Activated naive CD4-positive, alpha-beta T cell (primary cell): ENCODE data around the gene MCM9.
A peak's percentile ranks its signal among the peaks of the same experiment; 100 is the strongest.
"Not testable (repeated sequence)": the region's sequence is repeated elsewhere in the genome, so short reads cannot be mapped to it uniquely, and the experiment has no call there.

Experiments
- DNase-seq, 4 experiments: peaks; one replicate each; lab custom pipeline; 2025; lab: John Stamatoyannopoulos, UW

The MCM9 gene

DNA sequence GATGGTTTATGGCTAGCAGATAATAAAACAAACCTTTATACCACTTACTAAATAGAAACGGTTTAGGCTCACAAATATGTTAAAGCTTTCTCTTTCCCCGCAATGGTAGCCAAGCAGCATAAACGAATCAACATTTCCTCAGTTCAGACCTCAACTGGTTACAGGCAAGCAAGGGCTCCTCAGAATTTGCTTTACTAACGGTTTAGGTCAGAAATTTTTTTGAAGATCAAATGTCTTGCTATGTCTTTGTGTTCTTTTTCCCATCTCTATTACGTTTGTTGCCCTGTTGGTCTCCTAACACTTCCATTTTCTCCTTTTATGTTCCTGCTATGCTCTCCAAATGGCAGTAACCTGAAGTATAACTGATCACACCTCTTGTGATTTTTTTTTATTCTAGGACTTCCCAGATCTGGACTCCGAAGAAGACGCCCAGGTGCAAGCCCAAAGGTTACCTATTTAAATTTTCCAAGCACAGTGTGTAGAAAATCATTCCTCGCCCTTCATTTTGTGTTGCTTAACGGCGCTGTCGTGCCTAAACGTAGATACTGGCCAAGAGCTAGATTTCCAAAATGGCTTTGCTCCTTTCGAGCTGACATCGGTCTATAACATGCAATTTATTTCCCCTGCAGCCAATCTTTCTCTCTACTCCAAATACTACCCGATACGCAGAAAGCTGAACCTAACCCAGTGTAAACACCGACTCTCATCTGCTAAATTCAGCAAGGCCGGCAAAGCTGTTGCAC is 41.7 kb downstream of the MCM9 start:
- DNase-seq = peak in 2 of 4 experiments; percentile 35 to 51

- no peak for DNase-seq
These were observed 42.5 kb downstream of the MCM9 start for GRCh38 chr6:118892355-118892991.

DNA sequence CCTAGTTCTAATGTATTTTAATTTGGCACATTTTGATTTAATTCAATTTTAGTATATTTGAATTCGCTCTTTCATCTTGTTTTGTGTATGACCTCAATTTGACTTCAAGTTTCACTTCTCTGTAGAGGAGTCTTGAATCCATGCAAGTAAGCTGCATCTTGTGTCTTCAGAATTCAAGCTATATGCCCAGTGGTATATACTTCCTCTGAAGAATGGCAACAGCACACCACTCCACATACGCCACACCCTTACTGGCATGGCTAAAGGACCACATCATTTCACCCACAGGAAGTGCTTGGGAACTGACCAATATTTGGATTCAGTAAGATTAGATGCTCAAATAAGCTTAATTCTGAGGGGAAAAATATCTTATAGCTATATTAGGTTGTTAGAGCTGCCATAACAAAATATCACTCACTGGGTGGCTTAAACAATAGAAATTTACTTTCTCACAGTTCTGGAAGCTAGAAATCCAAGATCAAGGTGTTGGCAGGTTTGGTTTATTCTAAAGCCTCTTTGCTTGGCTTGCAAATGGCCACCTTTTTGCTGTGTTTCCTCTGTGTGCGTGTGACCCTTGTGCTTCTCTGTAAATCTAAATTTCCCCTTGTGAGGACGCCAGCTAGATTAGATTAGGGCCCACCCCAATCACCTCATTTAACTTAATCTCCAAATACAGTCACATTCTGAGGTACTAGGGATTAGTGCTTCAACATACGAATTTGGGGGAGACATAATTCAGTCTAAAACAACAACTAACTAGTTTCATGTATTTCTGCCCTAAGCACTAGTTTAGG is 43.8 kb downstream of the MCM9 start:
- DNase-seq = no peak

DNA sequence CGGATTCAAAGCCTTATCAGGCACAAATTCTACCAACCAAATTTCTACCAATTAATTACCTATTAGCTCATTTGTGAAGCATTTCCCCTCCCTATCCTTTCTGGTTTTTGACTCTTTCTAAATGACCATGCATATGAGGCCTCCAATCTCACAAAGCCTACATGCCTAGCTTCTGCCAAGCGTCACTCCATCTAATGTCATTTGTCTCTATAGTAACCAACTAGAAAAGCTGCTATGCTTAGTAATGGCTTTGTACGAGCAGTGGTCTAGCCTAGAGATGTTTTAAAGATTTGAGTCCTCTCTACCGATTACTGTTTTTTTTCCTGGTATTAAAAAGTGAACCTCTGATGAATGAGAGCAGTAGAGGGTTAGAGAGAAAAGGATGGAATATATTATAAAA is 45.8 kb downstream of the MCM9 start:
- no peak for DNase-seq

DNA sequence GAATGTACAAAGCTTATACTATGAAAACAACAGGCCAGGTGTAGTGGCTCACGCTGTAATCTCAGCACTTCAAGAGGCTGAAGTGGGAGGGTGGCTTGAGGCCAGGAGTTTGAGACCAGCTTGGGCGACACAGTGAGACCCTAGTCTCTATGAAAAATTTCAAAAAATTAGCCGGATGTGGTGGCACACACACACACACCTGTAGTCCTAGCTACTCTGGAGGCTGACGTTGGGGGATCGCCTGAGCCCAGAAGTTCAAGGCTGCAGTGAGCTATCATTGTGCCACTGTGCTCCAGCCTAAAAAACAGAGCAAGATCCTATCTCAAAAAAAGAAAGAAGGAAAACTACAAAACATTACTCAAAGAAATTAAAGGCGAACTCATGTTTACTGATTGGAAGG is 48.3 kb downstream of the MCM9 start:
- DNase-seq = no peak

GRCh38 chr6:118882314-118882905 is 52.5 kb downstream of the MCM9 start:
- DNase-seq = no peak

DNA sequence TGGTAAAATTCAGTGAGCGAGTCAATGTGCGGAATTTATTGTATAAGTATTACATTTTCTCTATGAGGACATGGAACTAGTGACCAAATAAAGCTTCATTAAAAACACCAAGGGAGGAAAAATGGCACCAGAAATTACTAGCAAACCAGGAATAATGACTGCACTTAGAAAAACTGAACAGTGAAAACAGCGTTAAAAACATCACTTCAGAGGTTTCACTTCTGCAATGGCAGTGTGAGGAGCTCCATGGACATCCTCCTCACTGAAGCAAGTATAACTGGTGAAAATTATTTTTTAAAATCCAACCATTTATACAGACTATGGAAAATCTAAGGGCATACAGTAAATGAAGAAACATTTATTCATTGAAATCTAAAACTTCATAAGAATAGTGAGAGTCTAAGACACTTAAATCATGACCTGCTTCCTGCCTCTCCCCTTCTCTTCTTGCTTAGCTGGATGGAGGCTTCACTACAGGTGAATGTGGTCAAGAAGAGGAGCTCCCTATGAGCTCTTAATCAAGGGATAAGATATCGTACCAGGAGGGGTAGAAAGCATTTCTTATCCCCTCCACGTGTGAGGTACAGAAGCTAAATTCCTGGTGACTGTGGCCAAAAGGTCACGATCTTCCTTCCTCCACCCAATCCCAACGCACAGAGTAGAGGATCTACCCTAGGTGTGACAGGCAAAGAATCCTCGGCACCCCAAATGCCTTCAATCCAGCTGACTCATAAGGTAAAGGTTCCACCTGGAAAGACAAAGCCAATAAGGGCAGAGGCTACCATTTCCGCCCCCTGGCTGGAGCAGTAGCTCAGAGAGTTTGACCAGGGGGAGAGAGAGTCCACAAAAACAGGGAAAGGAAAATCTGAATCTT is 53.3 kb downstream of the MCM9 start:
- no peak for DNase-seq

GRCh38 chr6:118877806-118878205 is 57.2 kb downstream of the MCM9 start:
- no peak for DNase-seq

GRCh38 chr6:118876814-118877213 is 58.1 kb downstream of the MCM9 start:
- DNase-seq = no peak

GRCh38 chr6:118876198-118876597 is 58.8 kb downstream of the MCM9 start:
- DNase-seq = no peak

DNA sequence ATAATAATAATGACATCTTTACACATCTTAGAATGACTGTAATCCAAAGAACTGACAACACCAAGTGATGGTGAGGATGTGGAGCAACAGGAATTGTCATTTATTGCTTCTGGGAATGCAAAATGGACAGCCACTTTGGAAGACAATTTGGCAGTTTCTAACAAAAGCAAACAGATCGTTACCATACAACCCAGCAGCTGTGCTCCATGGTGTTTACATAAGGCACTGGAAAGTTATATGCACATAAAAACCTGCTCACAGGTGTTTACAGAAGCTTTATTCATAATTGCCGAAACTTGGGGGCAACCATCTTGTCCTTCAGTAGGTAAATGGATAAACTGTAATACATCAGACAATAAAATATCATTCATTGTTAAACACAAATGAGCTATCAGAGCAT is 59.3 kb downstream of the MCM9 start:
- DNase-seq = no peak

GRCh38 chr6:118873239-118873638 is 61.7 kb downstream of the MCM9 start:
- no peak for DNase-seq

DNA sequence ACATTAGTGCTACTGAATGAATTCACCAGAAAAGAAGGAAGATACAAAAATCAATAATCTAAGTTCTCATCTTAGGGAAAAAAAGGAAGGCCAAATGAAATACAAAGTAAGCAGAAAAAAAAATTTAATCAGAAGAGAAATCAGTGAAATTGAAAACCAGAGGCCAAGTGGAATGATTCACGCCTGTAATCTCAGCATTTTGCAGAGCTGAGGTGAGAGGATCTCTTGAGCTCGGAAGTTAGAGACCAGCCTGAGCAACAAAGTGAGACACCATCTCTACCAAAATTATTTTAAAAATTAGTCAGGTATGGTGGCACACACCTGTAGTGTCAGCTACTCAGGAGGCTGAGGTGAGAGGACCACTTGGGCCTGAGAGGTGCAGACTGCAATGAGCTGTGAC is 62.2 kb downstream of the MCM9 start:
- DNase-seq = no peak

GRCh38 chr6:118872318-118872717 is 62.6 kb downstream of the MCM9 start:
- no peak for DNase-seq

GRCh38 chr6:118871331-118871730 is 63.6 kb downstream of the MCM9 start:
- DNase-seq = no peak

DNA sequence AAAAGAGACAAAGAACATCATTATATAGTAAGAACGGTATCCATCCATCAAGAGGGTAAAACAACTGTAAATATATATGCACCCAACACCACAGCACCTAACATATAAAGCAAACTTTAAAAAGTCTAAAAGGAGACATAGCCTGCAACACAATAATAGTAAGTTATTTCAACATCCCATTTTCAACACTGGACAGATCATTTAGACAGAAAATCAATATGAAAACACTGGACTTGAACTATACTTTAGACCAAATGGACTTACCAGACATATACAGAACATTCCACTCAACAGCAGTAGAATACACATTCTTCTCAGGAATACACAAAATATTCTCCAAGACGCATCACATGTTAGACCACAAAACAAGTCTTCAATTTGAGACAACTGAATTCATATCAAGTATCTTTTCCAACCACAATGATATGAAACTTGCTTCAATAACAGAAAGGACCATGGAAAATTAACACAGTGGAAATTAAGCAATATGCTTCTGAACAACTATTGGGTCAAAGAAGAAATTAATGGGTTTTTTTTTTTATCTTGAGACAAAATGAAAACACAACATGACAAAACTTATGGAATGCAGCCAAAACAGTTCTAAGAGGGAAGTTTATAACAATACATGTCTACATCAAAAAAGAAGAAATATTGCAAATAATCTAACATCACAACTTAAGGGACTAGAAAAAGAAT is 64.9 kb downstream of the MCM9 start:
- DNase-seq = no peak

- no peak for DNase-seq
These were observed 65.6 kb downstream of the MCM9 start for GRCh38 chr6:118869350-118869749.

GRCh38 chr6:118868901-118869300 is 66.1 kb downstream of the MCM9 start:
- not testable (repeated sequence) for DNase-seq

GRCh38 chr6:118867181-118867580 is 67.8 kb downstream of the MCM9 start:
- no peak for DNase-seq

DNA sequence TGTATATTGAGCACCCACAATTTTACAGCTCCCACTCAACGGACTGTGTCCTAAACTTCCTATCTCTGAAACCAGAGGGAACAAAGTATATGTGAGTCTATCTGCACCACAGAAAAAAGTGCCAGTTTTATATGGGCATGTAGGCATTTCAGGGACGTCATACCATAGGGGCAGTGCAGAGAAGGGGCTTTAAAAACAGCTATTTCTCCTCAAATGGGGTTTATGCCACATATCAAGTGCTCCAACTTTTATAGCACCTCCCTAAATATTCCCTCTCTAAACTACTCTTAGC is 69.9 kb downstream of the MCM9 start:
- no peak for DNase-seq
